Neural cell (in vitro differentiated cells): ENCODE measurements around the gene CFDP1.

Experiments used
- CTCF ChIP-seq: fragments of 450-650 bp; IDR thresholded peaks from 2 replicates; pipeline ENCODE4 v1.5.1; 2014; ENCODE audit warnings: antibody characterized with exemption, mild to moderate bottlenecking, moderate library complexity; ENCODE audit not compliant: poor library complexity, severe bottlenecking
- EP300 ChIP-seq: fragments of 450-650 bp; conservative IDR thresholded peaks from 2 replicates; pipeline ENCODE4 v1.6.1; 2014; ENCODE audit warnings: antibody characterized with exemption, mild to moderate bottlenecking, moderate library complexity; ENCODE audit not compliant: poor library complexity, severe bottlenecking
- POLR2AphosphoS5 ChIP-seq: IDR thresholded peaks from 2 replicates; pipeline ENCODE4 v1.6.1; 2012

DNA sequence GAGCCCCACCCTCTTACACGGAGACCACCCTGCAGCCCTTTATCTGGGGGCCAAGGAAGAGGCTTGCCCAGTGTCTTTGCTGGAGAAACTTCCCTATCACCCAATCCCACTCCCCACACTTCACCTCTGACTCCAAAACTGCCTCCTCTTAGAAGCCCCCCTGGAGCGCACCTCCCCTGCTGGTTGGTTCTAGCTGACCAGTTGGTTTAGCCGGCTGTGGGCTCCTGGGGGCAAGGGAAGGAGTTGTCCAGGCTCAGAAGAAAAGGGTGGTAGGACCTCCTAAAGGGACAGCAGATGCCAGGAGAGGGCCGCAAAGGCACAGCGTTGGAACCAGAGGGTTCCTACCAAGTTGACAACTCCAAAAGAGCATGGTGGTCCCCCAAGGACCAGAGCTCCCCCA, 183.9 kb downstream of the CFDP1 start:
- no peak for TF ChIP-seq CTCF
- TF ChIP-seq EP300: no peak
- TF ChIP-seq POLR2AphosphoS5: no peak
